Gastrocnemius medialis (tissue), 4 donors: ENCODE data around the gene CSAG2. TPM values are rescaled to one million over a fixed set of nuclear protein-coding genes. Genes with fewer than 3 reads are reported as not detected.

Experiments used
- total RNA-seq, 4 donors: library from RNA; depleted of rRNA; stranded (reverse); fragments of >200 nt; gene quantifications; one replicate each; pipeline versions ENCODE4 v1.1.0 to v1.2.3, GENCODE V29; 2016

Gene CSAG2
- total RNA-seq, 4 donors from 2014 or later = not detected

Other genes with a start within 250 kb of the CSAG2 start
- not detected for gene GABRQ, start 71.4 kb downstream of the CSAG2 start, total RNA-seq
- gene MAGEA3, start 10.5 kb downstream of the CSAG2 start, total RNA-seq = not detected
- not detected for gene MAGEA2B, start 5.4 kb upstream of the CSAG2 start, total RNA-seq
- gene CSAG1, start 24.4 kb upstream of the CSAG2 start, total RNA-seq = not detected
- not detected for gene MAGEA12, start 24.5 kb upstream of the CSAG2 start, total RNA-seq
- not detected for gene MAGEA2, start 44.6 kb upstream of the CSAG2 start, total RNA-seq
- gene CSAG3, start 49.9 kb upstream of the CSAG2 start, total RNA-seq = not detected
- gene MAGEA6, start 60.4 kb upstream of the CSAG2 start, total RNA-seq = not detected
- 10 to 100 TPM in 3 of 4 donors, 1 to 10 TPM in 1; 8.1 to 15.7 (median 10.5) TPM for gene CETN2, start 121.5 kb upstream of the CSAG2 start, total RNA-seq
- 1 to 10 TPM; 4.6 to 8.8 (median 6.2) TPM for gene NSDHL, start 121.8 kb upstream of the CSAG2 start, total RNA-seq
- gene ZNF185, start 188.8 kb upstream of the CSAG2 start, total RNA-seq = 1 to 10 TPM in 3 of 4 donors, under 1 TPM in 1; 0.56 to 2.2 (median 1.3) TPM